HFFc6 (cell line): Measurements from ENCODE around the gene NDUFV1. TPM values are rescaled to one million over a fixed set of nuclear protein-coding genes. Genes with fewer than 3 reads are reported as not detected.
"Not testable (repeated sequence)": the region's sequence is repeated elsewhere in the genome, so short reads cannot be mapped to it uniquely, and the experiment has no call there.

Experiments used
- DNase-seq: peaks from one replicate; pipeline ENCODE4 v3.0.0-alpha.2; 2018
- H3K27ac Mint-ChIP-seq: 2 replicates; pipeline ENCODE4 v1.8.0; 2020; ENCODE audit warnings: mild to moderate bottlenecking, mixed read lengths
- H3K27me3 Mint-ChIP-seq: 2 replicates; pipeline ENCODE4 v1.8.0; 2021; ENCODE audit warnings: mild to moderate bottlenecking, moderate library complexity, mixed read lengths; ENCODE audit not compliant: insufficient read depth
- H3K36me3 Mint-ChIP-seq: 2 replicates; pipeline ENCODE4 v1.8.0; 2021; ENCODE audit warnings: low read depth, mixed read lengths
- H3K4me1 Mint-ChIP-seq: 2 replicates; pipeline ENCODE4 v1.8.0; 2020; ENCODE audit warnings: low read depth, mixed read lengths
- H3K4me3 Mint-ChIP-seq: 2 replicates; pipeline ENCODE4 v1.8.0; 2020; ENCODE audit warnings: mild to moderate bottlenecking, moderate library complexity, mixed read lengths
- H3K9me3 Mint-ChIP-seq: 2 replicates; pipeline ENCODE4 v1.8.0; 2020; ENCODE audit warnings: mild to moderate bottlenecking, mixed read lengths
- CTCF ChIP-seq: fragments of 200-600 bp; sonication (generic); IDR thresholded peaks from 2 replicates; pipeline ENCODE4 v1.5.0; 2021; ENCODE audit warnings: antibody characterized with exemption, mild to moderate bottlenecking
- total RNA-seq, 6 experiments: library from RNA; stranded (reverse); fragmentation: NEBNext Ultra II Directional; extraction: Animal tissue kit (Norgen Biotek cat#: 25700); gene quantifications; 2 replicates in 1 of 6; 3 replicates in 5 of 6; pipeline ENCODE4 v1.2.3, GENCODE V29; 2021

NDUFV1 gene
- total RNA-seq, 6 experiments from 2014 or later: 130 to 150 (median 135) TPM

- Mint-ChIP-seq H3K4me3 (no peak overlapping the region), H3K4me1 (no peaks in the 10 kb centered on the region), H3K27ac (no peak overlapping the region), H3K9me3 (no peaks in the 10 kb centered on the region), H3K36me3 (peaks cover 3% of the 10 kb centered on the region; the same call in 1 of the 2 replicates), H3K27me3 (peaks cover 21% of the 10 kb centered on the region)
- TF ChIP-seq CTCF: no peak
- DNase-seq: no peak
Measured at GRCh38 chr11:67592880-67593564, 13.7 kb upstream of the NDUFV1 start.

- no peak for TF ChIP-seq CTCF
- H3K27ac Mint-ChIP-seq: no peak overlapping the region
- DNase-seq: no peak
- no peaks in the 10 kb centered on the region for H3K36me3 Mint-ChIP-seq
- H3K4me1 Mint-ChIP-seq: no peaks in the 10 kb centered on the region
- H3K9me3 Mint-ChIP-seq: no peaks in the 10 kb centered on the region
- H3K4me3 Mint-ChIP-seq: no peak overlapping the region
- peaks cover 24% of the 10 kb centered on the region for H3K27me3 Mint-ChIP-seq
Measured at GRCh38 chr11:67593565-67593905, 13.2 kb upstream of the NDUFV1 start.

GRCh38 chr11:67594480-67594879 is 12.3 kb upstream of the NDUFV1 start:
- Mint-ChIP-seq H3K4me1 (no peaks in the 10 kb centered on the region), H3K9me3 (no peaks in the 10 kb centered on the region), H3K4me3 (no peak overlapping the region), H3K36me3 (no peaks in the 10 kb centered on the region), H3K27me3 (peaks cover 34% of the 10 kb centered on the region), H3K27ac (no peak overlapping the region)
- no peak for TF ChIP-seq CTCF
- DNase-seq: no peak

GRCh38 chr11:67596753-67597300 is 9.9 kb upstream of the NDUFV1 start:
- DNase-seq: no peak
- peaks cover 47% of the 10 kb centered on the region for H3K27me3 Mint-ChIP-seq
- TF ChIP-seq CTCF: no peak
- H3K4me1 Mint-ChIP-seq: no peaks in the 10 kb centered on the region
- no peak overlapping the region for H3K27ac Mint-ChIP-seq
- no peaks in the 10 kb centered on the region; the same call in 1 of the 2 replicates for H3K9me3 Mint-ChIP-seq
- H3K36me3 Mint-ChIP-seq: no peaks in the 10 kb centered on the region
- no peak overlapping the region for H3K4me3 Mint-ChIP-seq

GRCh38 chr11:67597458-67597857 is 9.3 kb upstream of the NDUFV1 start:
- not testable (repeated sequence) for H3K4me3 Mint-ChIP-seq, DNase-seq, H3K36me3 Mint-ChIP-seq, H3K27ac Mint-ChIP-seq, H3K4me1 Mint-ChIP-seq, H3K9me3 Mint-ChIP-seq
- peaks cover 45% of the 10 kb centered on the region for H3K27me3 Mint-ChIP-seq

DNA sequence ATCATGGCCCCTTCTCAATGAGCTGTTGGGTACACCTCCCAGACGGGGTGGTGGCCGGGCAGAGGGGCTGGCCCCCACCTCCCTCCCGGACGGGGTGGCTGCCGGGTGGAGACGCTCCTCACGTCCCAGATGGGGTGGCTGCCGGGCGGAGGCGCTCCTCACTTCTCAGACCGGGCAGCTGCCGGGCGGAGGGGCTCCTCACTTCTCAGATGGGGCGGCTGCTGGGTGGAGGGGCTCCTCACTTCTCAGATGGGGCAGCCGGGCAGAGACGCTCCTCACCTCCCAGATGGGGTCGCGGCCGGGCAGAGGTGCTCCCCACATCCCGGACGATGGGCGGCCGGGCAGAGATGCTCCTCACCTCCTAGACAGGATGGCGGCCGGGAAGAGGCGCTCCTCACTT is 8.8 kb upstream of the NDUFV1 start:
- not testable (repeated sequence) for H3K9me3 Mint-ChIP-seq, DNase-seq, H3K36me3 Mint-ChIP-seq, H3K27ac Mint-ChIP-seq, H3K4me1 Mint-ChIP-seq, H3K4me3 Mint-ChIP-seq
- H3K27me3 Mint-ChIP-seq: peaks cover 46% of the 10 kb centered on the region
